ENCODE data around the gene UBXN4. TPM values are rescaled to one million over a fixed set of nuclear protein-coding genes. Genes with fewer than 3 reads are reported as not detected.
"Not testable (repeated sequence)": the region's sequence is repeated elsewhere in the genome, so short reads cannot be mapped to it uniquely, and the experiment has no call there.

UBXN4 gene
- total RNA-seq, 1 donor = 81.8 TPM

- TF ChIP-seq CTCF (IDR thresholded peaks at IDR 0.05; ENCODE audit: insufficient read depth, low read length) = no peak
- DNase-seq (ENCODE audit: low read depth) = no peak
- no peak overlapping the region for H3K4me3 ChIP-seq (ENCODE audit: low read depth, low read length)
Observed at GRCh38 chr2:135799738-135800137, 58.1 kb downstream of the UBXN4 start.

DNA sequence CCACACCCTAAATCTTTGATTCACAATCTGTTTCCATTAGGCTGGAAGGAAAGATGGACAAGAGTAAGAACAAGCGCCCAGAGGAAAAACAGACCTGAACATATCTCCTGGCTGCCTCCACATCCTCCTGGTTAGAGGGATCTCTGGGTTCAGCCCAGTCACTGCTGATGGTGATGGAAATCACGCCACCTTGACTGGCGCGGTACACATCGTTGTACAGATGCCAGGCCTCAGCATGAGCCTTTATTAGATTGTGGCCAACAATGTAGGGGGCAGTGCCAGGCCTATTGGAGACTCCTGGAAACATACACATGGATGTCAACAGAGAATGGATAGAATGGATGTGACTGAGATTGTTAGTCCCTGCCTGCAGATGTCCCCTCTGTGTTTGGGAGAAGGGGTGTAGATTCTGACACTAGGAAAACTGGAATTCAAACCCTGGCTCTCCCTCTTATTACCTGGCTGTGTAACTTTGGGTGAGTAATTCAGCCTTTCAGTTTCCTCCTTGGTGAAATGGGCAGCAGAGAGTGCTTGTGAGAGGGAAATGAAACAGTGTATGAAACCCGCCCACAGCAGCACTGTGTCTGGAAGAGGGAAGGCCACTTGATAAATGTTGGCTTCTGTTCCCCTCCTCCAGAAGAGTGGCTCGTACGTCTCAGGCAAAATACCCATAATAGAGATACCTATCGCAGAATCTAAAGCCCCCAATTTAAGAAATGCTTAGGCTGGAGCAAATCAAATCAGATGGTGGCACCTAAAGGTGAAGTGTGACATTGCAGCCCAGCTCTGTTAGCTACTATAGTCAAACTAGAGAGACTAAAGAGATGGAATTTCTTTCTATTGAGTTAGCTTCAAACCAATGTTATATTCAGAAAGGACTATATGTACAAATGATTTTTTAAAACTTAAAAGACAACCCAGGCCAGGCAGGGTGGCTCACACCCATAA, 59.1 kb downstream of the UBXN4 start:
- no peak for TF ChIP-seq CTCF (IDR thresholded peaks at IDR 0.05; ENCODE audit: insufficient read depth, low read length)
- DNase-seq (ENCODE audit: low read depth) = no peak
- no peak overlapping the region for H3K4me3 ChIP-seq (ENCODE audit: low read depth, low read length)

DNA sequence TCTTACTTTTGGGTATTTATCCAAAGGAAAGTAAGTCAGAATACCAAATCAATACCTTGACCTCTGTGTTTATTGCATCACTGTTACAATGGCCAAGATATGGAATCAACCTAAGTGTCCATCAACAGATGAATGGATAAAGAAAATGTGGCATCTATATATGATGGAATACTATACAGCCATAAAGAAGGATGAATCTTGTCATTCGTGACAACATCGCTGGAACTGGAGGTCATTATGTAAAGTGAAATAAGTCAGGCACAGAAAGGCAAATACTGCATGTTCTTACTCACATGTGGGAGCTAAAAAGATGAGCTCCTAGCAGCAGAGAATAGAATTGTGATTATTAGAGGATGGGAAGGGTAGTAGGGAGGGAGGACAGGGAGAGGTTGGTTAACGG, 60.7 kb downstream of the UBXN4 start:
- no peak for DNase-seq (ENCODE audit: low read depth)
- TF ChIP-seq CTCF (IDR thresholded peaks at IDR 0.05; ENCODE audit: insufficient read depth, low read length) = no peak

DNA sequence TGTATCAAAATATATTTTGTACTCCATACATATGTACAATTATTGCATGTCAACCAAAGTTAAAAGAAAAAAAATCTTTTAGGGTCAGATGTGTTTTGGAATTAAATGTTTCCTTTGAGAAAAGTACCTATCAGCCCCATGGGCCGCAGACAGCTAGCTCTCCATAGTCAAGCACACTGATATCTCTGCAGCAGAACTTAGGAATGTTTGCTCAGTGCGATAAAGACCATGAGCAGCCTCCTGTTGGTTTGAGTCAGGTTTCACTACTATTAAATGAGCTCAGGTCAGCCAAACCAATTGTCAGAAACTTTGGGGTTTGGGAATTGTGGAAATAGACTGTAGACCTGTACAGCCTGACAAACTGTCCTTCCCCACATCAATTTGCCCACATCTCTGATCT, 61.6 kb downstream of the UBXN4 start:
- TF ChIP-seq CTCF (IDR thresholded peaks at IDR 0.05; ENCODE audit: insufficient read depth, low read length) = no peak
- DNase-seq (ENCODE audit: low read depth) = peak; percentile 24
- no peak overlapping the region for H3K4me3 ChIP-seq (ENCODE audit: low read depth, low read length)

More for the DNA sequence above, 60.7 kb downstream of the UBXN4 start:
- no peak overlapping the region for H3K4me3 ChIP-seq (ENCODE audit: low read depth, low read length)

DNA sequence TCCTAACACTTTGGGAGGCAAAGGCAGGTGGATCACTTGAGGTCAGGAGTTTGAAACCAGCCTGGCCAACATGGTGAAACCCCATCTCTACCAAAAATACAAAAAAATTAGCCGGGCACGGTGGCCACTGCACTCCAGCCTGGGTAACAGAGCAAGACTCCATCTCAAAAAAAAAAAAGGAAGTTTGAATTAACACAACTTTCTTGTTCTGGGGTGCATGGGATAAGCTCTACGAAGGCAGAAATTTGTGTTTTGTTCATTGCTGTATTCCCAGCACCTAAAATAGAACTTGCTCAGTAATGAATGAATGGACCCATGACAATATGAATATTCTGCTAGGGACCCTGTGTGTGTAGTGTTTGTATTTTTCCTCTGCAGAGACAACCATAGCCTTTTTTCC, 66.2 kb downstream of the UBXN4 start:
- not testable (repeated sequence) for DNase-seq (ENCODE audit: low read depth); H3K4me3 ChIP-seq (ENCODE audit: low read depth, low read length)

DNA sequence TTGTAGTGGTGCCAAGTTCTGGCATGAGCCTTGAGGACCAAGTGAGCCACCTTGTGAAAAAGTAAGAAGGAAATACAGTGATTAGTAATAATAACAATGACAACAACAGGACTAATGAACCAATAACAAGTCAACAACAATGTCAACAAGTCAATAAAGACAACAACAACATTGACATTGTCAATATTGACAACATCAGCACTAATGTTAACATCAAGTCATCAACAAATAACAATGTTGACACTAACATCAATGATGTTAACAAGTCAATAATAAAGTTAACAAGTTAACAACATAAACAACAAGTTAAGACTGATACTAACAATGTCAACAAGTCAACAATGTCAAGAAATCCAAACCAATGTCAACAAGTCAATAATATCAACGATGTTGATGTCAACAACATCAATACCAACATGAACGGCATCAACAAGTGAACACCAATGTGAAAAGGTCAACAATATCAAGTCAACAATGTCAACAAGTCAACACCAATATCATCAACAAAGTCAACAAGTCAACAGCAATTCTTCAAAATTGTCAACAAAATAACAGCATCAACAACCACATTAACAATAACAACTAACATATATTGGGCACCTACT, 71.4 kb downstream of the UBXN4 start:
- H3K4me3 ChIP-seq (ENCODE audit: low read depth, low read length) = no peak overlapping the region
- no peak for TF ChIP-seq CTCF (IDR thresholded peaks at IDR 0.05; ENCODE audit: insufficient read depth, low read length)
- DNase-seq (ENCODE audit: low read depth) = no peak

DNA sequence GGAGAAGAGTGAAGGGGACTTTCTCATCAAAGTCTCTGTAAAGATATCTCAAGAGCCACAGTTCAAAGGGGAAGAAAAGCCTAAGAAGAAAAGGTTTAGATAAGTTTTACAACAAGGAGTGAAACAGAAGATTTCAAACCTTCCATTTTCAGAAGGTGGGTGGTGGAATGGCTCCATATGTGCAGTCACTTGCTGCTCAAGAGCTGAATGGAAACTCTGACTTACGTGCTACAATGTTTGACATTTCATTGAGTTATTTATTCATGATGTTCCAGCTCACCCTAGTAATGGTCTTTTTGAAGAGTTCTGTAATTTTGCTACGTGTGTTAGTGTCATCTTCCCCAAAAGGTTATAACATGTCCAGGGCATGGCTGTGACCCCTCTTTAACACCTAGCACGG, 73.6 kb downstream of the UBXN4 start:
- no peak for TF ChIP-seq CTCF (IDR thresholded peaks at IDR 0.05; ENCODE audit: insufficient read depth, low read length)
- no peak for DNase-seq (ENCODE audit: low read depth)
- H3K4me3 ChIP-seq (ENCODE audit: low read depth, low read length) = no peak overlapping the region

Measured in fibroblast of the aortic adventitia (primary cell).